HG02981 (cell line): ENCODE results near the gene DDHD1.
"Not testable (repeated sequence)": the region's sequence is repeated elsewhere in the genome, so short reads cannot be mapped to it uniquely, and the experiment has no call there.

Source experiments
- ATAC-seq: cut with Tn5 transposase; IDR thresholded peaks from one replicate; pipeline ENCODE4 v1.9.1; 2021; ENCODE audit warnings: mild to moderate bottlenecking, moderate library complexity; ENCODE audit not compliant: unreplicated experiment

The DDHD1 gene

DNA sequence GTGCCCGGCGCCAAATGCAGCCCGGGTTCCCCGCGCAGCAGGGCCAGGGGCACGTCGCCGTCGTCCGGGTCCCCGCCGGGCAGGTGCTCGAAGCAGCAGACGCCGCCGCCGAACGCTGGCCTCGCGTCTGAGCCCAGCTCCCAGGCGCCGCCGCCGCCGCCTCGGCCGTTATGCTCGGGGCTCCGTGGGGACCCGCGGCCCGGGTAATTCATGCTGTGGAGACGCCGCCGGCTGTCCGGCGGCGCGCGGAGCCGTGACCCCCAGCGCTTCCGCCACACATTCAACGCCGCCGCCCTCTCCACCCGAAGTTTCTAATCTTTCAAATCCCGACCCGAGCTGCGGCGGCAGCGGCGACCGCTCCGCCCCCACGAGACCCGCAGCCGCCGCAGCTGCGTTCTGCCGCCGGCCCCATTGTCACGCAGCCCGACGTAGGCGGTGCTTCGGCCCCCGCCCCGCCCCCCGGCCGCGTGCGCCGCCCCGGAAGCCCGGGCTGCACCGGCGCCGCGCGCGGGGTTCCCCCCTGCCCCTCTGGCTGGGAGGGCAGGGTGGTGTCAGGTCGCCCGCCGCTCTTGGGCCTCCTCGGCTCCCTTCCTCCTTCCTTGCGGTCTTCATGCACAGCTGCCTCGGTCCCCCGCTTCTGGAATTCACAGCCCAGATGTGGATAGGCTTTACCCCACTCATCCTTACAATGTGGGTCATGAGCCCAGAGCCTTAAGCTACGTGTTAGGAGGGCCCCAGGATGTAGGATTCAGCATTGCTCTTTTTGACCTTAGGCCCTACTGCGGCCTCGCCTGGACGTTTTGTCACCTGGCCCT lies at the start of gene DDHD1:
DDHD1 (minus strand) TSS at position 437 of the 815 bp plus-strand sequence; CDS start at position 212, 225 bp downstream.
- ATAC-seq, result peak; percentile 73

DNA sequence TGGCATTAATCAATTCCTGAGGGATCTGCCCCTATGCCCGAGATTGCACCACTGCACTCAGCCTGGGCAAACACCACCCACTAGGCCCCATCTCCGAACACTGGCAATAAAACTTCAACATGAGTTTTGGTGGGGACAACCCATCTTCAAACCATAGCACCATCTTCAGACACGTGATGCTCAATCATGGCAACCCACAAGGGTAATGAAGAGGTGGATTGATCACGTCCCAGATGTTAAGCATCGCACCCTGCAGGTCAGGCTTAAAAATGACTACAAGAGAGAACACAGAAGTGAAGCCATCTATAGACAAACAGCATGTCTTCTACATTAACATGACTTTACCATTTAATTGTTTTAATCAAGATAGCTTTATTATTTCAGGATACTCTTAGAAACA lies 42.8 kb upstream of the DDHD1 start:
- ATAC-seq, result no peak

DNA sequence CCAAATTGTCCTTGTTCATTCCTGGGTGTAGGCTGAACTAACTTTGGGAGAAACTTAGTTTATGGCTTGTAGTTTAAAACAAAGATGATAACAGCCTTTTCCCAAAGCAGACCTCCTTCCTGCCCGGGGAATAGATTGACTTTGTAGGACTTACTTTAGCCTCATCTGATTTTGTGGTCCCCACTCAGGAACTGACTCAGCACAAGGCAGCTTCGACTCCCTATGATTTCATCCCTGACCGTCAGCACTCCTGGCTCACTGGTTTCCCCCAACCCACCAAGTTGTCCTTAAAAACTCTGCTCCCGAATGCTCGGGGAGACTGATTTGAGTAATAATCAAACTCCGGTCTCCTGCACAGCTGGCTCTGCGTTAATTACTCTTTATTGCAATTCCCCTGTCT lies 40.1 kb upstream of the DDHD1 start:
- ATAC-seq, result no peak

DNA sequence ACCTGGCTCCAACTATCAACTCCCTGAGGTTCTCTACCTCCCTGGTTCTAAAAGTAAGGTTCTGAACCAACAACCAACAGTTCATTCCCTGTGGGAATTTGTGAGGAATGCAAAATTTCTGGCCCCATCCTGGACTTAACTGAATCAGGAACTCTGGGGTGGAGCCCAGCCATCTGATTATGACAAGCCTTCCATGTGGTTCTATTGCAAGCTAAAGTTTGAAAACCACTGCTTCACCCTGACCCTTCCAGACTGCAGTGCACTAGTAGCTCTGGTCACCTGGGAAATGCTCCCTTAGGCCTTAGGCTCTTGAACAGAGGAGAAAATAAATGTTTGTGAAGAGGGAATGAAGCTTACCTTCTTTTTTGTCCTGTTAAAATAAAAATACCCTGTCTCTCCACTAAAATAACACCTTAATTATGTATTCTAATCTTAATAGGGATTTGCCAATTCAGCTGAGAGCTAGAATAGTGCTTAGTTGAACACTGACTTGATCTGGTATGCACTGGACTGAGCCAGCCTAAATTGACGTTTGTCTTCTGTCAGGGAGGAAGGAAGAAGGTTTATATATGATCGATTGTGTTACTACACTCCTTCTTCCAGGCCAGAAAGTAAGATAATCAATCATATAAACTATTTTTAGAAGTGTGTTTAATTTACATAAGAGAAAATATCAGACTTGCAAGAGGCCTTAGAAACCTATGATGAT lies 39.1 kb upstream of the DDHD1 start:
- ATAC-seq, result no peak

DNA sequence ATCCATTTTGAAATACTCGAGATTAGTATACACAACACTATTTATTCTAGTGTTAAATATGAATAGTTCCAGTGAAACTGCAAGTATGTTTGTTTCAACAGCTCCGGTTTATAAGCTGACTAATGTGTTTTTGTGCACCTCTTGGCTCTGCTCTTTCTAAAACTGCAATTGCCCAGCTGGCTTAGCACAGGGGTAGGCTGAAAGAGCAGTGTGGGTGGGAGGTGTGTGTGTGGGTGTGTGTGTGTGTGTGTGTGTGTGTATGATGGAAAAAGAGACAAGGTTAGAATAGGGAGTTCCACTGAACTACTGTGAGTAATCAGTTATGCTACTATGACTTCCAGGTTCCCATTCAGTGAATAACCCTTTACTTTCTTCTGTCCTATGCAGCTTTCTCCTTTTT lies 37.8 kb upstream of the DDHD1 start:
- no peak for ATAC-seq

DNA sequence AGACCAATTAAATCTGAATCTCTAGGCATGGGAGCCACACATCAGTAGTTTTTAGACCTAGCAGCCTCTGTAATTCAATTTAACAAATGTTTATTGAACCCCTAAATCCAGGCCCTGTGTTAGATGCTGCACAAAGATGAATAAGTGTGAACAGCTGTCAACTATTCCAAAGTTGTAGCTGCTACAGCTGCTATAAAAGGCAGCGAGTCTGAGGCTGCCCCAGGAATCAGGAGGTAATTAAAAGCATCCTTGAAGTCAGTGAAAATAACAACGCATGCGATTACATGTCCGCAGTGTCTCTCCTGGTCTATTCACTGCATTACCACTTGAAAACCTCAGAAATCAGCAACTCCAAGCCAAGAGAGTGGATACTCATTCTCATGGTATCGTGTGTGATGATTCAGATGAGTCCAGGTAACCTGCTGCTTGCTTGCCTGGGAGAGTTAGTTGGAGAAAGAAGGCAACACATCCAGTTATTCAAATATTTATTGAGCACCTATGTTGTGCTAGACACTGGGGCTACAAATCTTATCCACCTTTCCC lies 34.9 kb upstream of the DDHD1 start:
- ATAC-seq, result no peak

DNA sequence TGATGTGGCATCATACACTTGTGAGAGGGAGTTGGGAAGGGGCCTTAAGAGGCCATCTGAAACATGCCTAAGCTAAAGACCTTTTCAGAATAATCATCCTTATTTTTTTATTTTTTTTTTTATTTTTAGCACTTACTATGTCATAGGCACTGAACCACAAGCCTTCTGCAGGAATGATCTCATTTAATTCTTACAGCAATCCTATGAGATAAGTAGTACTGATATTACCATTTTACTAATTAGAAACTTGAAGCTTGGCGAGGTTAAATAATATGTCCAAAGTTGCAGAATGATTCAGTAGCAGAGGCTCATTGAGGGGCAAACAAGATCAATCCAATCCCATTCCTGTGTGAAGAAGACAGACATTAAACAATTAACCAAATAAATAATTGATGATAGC lies 33.4 kb upstream of the DDHD1 start:
- no peak for ATAC-seq

DNA sequence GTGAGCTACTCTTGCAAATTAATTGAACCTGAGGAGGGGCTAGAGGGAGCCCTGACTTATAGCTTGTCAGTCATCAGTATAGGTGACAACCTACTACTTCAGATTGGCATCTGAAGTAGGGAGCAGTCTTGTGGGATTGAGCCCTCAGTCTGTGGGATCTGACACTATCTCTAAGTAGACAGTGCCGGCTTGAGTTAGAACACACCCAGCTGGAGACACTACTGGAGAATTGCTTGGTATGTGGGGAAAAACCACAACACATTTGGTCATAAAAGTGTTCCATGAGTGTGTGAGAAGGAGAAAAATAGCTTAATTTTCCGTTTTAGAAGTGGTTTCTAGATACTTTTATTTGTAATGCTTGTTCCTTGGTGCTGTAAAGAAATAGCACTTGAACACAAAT lies 30.5 kb upstream of the DDHD1 start:
- ATAC-seq, result no peak

DNA sequence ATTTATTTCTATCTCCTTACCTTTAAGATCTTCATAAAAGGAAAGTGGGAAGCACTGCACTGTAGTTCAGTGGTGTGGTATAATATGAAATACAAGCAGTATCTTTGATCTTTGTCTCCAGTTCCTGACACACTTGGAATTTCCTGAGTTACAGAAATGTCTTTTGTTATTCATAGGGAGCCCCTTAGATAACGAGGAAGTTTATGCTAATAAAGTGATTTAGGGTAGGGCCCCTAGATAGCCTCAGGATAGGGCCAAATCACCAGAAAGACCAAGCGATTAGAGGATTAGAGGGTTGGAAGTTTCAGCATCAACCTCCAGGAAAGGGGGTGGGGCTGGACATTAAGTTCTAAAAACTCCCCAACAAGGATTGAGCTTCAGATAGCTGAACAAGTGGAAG lies 29.9 kb upstream of the DDHD1 start:
- no peak for ATAC-seq

DNA sequence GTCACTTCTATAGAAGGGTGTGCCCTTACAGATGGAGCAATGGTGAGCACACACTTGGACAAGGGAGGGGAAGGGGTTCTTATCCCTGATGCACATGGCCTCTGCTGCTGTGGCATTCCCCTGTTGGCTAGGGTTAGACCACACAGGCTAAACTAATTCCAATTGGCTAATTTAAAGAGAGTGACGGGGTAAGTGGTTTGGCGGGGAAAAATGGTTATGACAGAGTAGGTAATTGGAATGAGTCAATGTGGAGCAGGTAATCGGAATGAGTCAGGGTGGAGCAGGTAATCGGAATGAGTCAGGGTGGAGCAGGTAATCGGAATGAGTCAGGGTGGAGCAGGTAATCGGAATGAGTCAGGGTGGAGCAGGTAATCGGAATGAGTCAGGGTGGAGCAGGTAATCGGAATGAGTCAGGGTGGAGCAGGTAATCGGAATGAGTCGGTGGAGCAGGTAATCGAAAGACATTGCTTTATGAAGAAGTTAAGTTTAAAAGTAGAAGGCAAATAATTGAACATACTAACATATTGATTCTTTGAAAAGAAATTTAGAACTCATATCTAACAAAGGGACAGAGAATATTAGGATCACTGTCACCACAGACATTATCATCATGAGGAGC lies 28.4 kb upstream of the DDHD1 start:
- ATAC-seq, result not testable (repeated sequence)

DNA sequence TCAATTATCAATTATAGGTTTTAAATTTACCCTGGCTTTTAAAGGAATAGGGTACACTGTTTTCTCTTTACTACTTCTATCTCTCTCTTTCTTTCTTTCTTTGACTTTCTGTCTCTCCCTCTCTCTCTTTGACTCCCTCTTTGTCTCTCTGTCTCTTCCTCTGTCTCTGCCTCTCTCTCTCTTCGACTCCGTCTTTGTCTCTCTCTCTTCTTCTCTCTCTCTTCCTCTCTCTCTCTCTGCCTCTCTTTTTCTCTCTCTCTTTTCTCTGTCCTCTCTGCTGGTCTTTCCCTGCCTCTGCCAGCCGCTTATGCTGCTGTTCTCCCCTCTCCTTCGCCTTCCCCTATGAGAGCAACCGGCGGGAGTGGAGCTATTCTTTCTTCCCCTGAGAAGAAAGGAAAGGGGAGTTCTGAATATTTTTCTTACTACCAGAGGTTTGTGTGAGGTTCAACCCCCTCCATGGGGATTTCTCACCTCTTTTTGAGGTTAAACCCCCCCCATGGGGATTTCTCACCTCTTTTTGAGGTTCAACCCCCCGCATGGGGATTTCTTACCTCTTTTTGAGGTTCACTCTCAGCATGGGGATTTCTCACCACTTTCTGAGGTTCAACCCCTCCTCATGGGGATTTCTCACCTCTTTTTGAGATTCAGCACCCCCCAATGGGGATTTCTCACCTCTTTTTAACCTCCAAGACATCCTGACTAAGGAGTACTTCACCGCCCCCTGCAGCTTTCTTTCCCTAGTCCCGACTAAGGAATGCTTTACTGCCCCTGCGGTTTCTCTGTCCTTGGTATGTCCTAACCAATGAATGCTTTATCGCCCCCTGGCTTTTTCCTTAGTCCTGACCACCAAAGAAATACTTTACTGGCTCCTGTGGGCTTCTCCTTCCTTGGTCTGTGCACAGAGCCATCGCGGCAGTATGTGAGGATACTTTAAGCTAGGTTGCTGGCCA lies 27.4 kb upstream of the DDHD1 start:
- ATAC-seq, result no peak

DNA sequence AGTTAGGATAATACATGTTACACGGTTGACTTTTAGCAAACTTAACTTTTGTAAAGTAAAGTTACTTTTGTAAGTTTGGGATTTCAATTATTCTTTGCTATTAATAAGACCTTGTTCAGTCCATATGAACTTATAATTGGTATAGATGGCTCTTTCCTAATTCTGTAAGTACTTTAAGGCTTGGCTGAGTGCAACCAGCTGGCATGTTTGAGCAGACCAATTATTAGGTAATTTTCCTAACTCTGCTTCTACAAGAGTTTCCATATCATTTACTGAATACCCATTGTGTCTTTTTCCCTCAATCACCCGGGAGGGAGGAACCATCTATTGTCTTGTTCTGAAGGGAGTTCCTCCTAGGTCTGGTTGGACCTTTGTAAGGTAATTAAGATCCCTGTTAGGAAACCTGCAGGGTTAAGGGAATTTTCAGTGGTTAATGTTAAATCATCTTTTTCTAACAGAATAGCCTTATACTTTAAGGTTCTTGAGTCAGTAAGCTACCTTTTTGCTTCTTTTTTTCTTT lies 26.4 kb upstream of the DDHD1 start:
- ATAC-seq, result not testable (repeated sequence)

DNA sequence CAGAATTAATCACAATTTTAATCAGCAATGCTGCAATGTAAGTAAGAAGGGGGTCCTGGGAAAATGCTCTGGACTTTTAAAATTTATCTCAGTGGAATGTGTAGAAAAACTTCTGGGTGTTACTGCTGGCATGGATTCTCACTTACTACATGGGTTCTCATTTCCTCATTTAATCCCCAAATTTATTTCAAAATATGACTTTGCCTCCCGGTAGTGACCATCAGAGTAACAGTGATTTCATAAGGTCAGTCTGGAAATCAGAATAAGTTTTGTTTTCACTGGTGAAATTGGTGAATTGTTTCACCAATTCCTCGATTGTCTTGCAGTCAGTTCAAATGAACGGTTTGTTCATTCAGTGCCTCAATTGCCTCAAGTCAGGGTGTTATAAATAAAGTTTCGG lies 22.3 kb upstream of the DDHD1 start:
- no peak for ATAC-seq

DNA sequence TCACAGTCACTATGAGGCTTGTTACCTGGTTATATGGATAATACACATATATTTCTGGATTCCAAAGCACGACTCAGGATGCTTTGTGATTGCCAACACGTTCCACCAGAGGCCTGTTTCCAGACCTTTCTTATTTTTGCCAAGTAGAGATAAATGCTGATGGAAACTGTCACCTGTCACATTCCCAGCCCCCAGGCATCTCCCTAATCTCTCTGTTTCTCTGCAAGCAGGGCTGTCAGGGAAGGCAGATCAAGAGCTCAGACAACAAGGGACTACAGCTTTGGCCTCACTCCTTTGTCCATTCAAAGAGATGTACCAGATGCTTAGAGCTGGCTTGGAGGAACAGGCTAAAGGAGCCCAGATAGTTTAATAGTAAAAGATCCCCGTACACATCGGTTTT lies 21.8 kb upstream of the DDHD1 start:
- no peak for ATAC-seq

DNA sequence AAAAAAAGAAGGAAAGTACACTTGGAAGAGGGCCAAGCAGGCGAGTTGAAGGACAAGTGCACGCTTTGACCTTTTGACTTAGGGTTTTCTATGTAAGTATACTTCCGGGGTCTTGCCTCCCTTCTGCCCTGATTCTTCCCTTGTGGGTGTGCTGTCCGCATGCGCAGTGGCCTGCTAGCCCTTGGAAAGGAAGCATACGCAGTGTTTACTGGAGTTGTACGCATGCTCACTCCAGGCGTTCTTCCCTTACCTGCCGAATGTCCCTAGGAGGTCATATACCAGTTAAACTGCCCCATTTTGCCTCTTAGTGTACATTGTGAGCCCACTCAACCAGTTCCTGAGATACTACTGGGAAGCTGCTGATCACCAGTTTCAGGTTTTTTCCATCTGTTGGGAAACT lies 15.7 kb upstream of the DDHD1 start:
- no peak for ATAC-seq

DNA sequence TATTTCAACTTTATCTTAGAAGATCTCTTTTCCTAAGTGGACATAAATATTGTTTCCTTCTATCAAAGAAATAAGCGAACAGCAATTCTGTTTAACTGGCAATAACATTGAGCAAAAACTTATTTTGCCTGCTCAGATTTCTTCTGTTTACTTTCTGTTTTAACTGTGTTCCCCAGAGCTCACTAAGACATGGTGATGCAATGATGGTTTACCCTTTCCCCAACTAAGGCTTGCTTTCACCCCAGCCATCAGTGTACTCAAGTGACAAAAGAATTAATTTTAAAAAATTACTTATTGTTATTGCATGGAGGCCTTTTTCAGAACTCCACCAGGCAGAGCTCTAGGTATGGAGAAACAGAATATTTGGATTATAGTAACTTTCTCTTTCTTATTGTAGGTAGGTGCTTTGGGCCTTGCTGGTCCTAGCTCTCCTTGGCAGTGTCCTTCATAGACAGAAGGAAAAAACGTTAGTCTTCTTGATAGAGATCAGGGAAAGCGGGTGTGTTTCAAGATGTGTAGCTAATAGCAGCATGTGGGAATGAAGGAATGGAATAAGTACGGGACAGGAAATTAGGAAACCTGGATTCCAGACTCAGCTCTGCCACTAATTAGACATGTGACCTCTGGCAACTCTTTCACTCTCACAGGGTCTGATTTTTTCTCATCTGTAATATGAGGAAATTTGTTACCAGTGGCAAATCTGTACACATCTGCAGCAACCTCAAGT lies 14.6 kb upstream of the DDHD1 start:
- ATAC-seq, result no peak

DNA sequence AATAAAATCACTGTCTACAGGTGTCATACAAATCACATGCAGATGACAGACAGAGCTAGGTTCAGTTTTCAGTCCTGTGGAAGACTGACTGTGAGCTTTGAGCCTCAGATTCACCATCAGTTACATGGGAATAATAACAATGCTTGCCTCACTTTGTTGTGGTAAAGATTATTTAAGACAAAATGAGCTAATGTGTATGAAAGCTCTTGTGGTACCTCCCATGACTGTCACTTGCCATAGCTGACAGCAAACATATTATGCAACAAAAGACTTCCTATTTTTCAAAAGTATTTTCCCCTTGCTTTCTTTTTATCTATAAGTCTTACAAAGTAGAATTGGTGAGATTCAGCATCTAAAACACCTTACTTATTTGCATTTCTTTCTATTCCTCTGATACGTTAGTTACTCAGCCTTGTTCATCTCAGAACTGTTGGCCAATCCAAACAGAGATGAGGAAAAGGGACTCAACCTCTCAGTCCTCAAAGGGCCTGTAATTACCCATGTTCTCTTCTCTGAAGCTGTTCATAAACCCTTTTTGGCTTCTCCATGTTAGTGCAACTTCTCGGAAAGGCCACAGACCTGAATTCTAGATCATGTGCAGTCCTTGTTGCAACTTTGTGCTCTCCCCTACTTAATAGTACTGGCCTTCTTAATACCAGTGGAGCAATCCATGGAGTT lies 8.8 kb upstream of the DDHD1 start:
- no peak for ATAC-seq

DNA sequence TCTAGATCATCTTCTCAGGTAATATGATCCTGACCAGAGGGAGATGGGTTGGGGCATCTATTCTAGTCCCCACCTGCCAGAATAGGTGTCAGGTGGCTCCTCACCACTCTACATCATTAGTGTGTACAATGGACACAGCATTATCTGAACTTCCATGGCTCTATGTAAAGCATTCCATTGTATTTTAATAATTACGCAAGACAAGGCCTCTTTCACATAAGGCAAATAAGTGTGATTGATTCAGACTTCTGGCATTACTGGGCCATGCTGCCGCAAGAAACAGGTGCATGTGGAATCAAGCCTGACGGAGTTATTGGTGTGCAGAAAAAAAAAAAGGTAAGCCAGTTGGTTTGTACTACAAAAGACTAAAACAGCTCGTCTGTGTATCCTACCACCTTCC lies 3.1 kb upstream of the DDHD1 start:
- no peak for ATAC-seq

DNA sequence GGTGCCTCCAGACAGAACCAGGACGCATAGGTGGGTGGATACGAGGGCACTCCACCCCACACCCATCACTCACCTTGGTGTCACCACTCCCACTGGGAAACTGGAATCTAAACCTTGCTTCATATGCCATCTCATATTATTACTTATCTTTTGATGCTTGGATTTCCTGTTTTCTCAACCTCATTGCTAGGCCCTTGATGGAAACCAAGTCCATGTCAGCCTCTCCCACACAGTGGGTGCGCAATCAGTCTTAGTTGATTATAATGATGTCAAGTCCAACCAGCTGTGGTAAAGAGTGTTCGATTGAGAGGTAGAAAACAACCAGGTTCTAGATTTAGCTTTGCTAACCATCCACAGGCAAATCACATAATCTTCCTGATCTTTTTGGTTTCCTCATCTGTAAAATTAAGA lies 584 bp upstream of the DDHD1 start:
- no peak for ATAC-seq
